Esophagus squamous epithelium (tissue), 5 donors: ENCODE results near the gene ASTN2. TPM values are rescaled to one million over a fixed set of nuclear protein-coding genes. Genes with fewer than 3 reads are reported as not detected.

Source experiments
- DNase-seq: peaks from one replicate; lab custom pipeline; 2025; lab: John Stamatoyannopoulos, UW
- H3K27ac ChIP-seq, 4 donors: fragments of 200-600 bp; sonication (generic); one replicate each; pipeline ENCODE4 v1.5.1; 2016 to 2019; ENCODE audit warnings: mild to moderate bottlenecking in 1 of 4
- H3K27me3 ChIP-seq, 4 donors: fragments of 200-600 bp; sonication (generic); 1 replicate in 3 of 4; 2 replicates in 1 of 4; pipeline versions ENCODE4 v1.5.1 to v1.6.0; 2017 to 2021; ENCODE audit warnings: antibody characterized with exemption in 1 of 4
- H3K36me3 ChIP-seq, 3 donors: fragments of 200-600 bp; sonication (generic); one replicate each; pipeline ENCODE4 v1.5.1; 2016 to 2019
- H3K4me1 ChIP-seq, 3 donors: fragments of 200-600 bp; sonication (generic); one replicate each; pipeline ENCODE4 v1.5.1; 2017 to 2019
- H3K4me3 ChIP-seq, 4 donors: fragments of 200-600 bp; sonication (generic); 1 replicate in 3 of 4; 2 replicates in 1 of 4; pipeline ENCODE4 v1.5.1; 2016 to 2019; ENCODE audit warnings: mild to moderate bottlenecking in 2 of 4, moderate library complexity in 1 of 4
- H3K9me3 ChIP-seq, 3 donors: fragments of 200-600 bp; sonication (generic); one replicate each; pipeline ENCODE4 v1.5.1; 2016 to 2019
- CTCF ChIP-seq, 6 experiments: fragments of 450-650 bp in 4 of 6; fragments of 200-600 bp in 2 of 6; sonication (generic) in 2 of 6; IDR thresholded peaks; one replicate each; pipeline ENCODE4 v1.5.1; 2016 to 2019; ENCODE audit warnings: antibody characterized with exemption in 6 of 6, mild to moderate bottlenecking in 4 of 6, moderate library complexity in 4 of 6
- POLR2A ChIP-seq, 4 donors: fragments of 450-650 bp; IDR thresholded peaks; one replicate each; pipeline ENCODE4 v1.6.1; 2017; ENCODE audit warnings: antibody characterized with exemption in 4 of 4, mild to moderate bottlenecking in 4 of 4, moderate library complexity in 3 of 4
- WGBS, 2 donors: methylation state at CpG; one replicate each; pipeline ENCODE4 v1.1.5; 2018; 5-methylcytosine and 5-hydroxymethylcytosine counted together
- intact Hi-C: fragments of 100-400 bp; cut with DNase I; formaldehyde crosslinking; loops from one replicate; pipeline ENCODE4 v1.15.0; 2022
- total RNA-seq, 4 donors: library from RNA; depleted of rRNA; stranded (reverse); fragments of >200 nt; gene quantifications; one replicate each; pipeline ENCODE4 v1.1.0, GENCODE V29; 2016
- donor health status: DM: yes; HTN: yes; CAD: no.

Gene ASTN2
- total RNA-seq, 4 donors from 2014 or later = 0.13 to 1.9 (median 0.27) TPM; not detected in 1

- no peak for DNase-seq
- intact Hi-C loops = no loop called here
- no peak overlapping the region for H3K27ac ChIP-seq
- TF ChIP-seq POLR2A (IDR thresholded peaks at IDR 0.05) = no peak
- TF ChIP-seq CTCF (IDR thresholded peaks at IDR 0.05) = no peak
- peaks cover 0 to 26% (median 0%) of the 10 kb centered on the region in 3 donors for H3K36me3 ChIP-seq
- no peaks in the 10 kb centered on the region for H3K9me3 ChIP-seq
- WGBS, 2 donors = 48 to 74% methylated on average over 7 of the region's 7 CpGs
- H3K4me1 ChIP-seq = peaks cover 4 to 43% (median 6%) of the 10 kb centered on the region in 3 donors
- no peaks in the 10 kb centered on the region for H3K27me3 ChIP-seq
- H3K4me3 ChIP-seq = no peak overlapping the region
These were observed 1024.3 kb downstream of the ASTN2 start for GRCh38 chr9:116390303-116391228.

GRCh38 chr9:116389541-116390302, 1025.1 kb downstream of the ASTN2 start:
- WGBS, 2 donors = 80 to 92% methylated on average over 1 of the region's 1 CpG
- intact Hi-C loops = no loop called here
- DNase-seq = no peak

GRCh38 chr9:116387934-116388698, 1026.7 kb downstream of the ASTN2 start:
- no peak for DNase-seq
- no peaks in the 10 kb centered on the region for H3K27me3 ChIP-seq
- H3K27ac ChIP-seq = no peak overlapping the region
- no peak overlapping the region for H3K4me3 ChIP-seq
- WGBS, 2 donors = 66 to 73% methylated on average over 3 to 6 of the region's 6 CpGs
- peaks cover 4 to 33% (median 6%) of the 10 kb centered on the region in 3 donors for H3K4me1 ChIP-seq
- no peak for TF ChIP-seq POLR2A (IDR thresholded peaks at IDR 0.05)
- TF ChIP-seq CTCF (IDR thresholded peaks at IDR 0.05) = no peak
- H3K9me3 ChIP-seq = no peaks in the 10 kb centered on the region
- H3K36me3 ChIP-seq = peaks cover 0 to 20% (median 0%) of the 10 kb centered on the region in 3 donors
- intact Hi-C loops = no loop called here

More at GRCh38 chr9:116389541-116390302, 1025.1 kb downstream of the ASTN2 start:
- TF ChIP-seq CTCF (IDR thresholded peaks at IDR 0.05) (no peak), POLR2A (IDR thresholded peaks at IDR 0.05) (no peak)
- no peaks in the 10 kb centered on the region for H3K9me3 ChIP-seq
- H3K36me3 ChIP-seq = peaks cover 0 to 23% (median 0%) of the 10 kb centered on the region in 3 donors
- H3K4me1 ChIP-seq = peaks cover 4 to 43% (median 6%) of the 10 kb centered on the region in 3 donors
- H3K4me3 ChIP-seq = no peak overlapping the region
- H3K27me3 ChIP-seq = no peaks in the 10 kb centered on the region
- no peak overlapping the region for H3K27ac ChIP-seq

- intact Hi-C loops = no loop called here
- peaks cover 0 to 9% (median 0%) of the 10 kb centered on the region in 3 donors for H3K36me3 ChIP-seq
- TF ChIP-seq CTCF (IDR thresholded peaks at IDR 0.05) (no peak), POLR2A (IDR thresholded peaks at IDR 0.05) (no peak)
These were observed 1030.9 kb downstream of the ASTN2 start for GRCh38 chr9:116383936-116384335.

More at GRCh38 chr9:116383936-116384335, 1030.9 kb downstream of the ASTN2 start:
- Histone ChIP-seq H3K9me3 (no peaks in the 10 kb centered on the region), H3K4me1 (peaks cover 0 to 13% (median 0%) of the 10 kb centered on the region in 3 donors), H3K4me3 (no peak overlapping the region), H3K27ac (no peak overlapping the region), H3K27me3 (no peaks in the 10 kb centered on the region)
- no peak for DNase-seq
- WGBS, 2 donors = 49 to 68% methylated on average over 4 of the region's 4 CpGs
